Stimulated activated CD4-positive, alpha-beta T cell treated with anti-CD3 and anti-CD28 coated beads, Interleukin-2, amount 100 ng/mL, for 24 hours (primary cell): ENCODE measurements around the gene PRRC2B.
A peak's percentile ranks its signal among the peaks of the same experiment; 100 is the strongest.
"Not testable (repeated sequence)": the region's sequence is repeated elsewhere in the genome, so short reads cannot be mapped to it uniquely, and the experiment has no call there.

Experiments
- DNase-seq, 2 donors: peaks; one replicate each; pipeline ENCODE4 v3.0.0-alpha.2; 2020

Gene PRRC2B

GRCh38 chr9:131387394-131387793 is 6.5 kb upstream of the PRRC2B start:
- no peak for DNase-seq

GRCh38 chr9:131391020-131391419 is 2.9 kb upstream of the PRRC2B start:
- no peak for DNase-seq

GRCh38 chr9:131391504-131391903 is 2.4 kb upstream of the PRRC2B start:
- DNase-seq: no peak

- DNase-seq: peak; percentile 57 to 61
Observed at GRCh38 chr9:131394464-131395156, 724 bp downstream of the PRRC2B start.

- peak; percentile 74 to 76 for DNase-seq
Observed at GRCh38 chr9:131395157-131396098, 1.5 kb downstream of the PRRC2B start.

- DNase-seq: not testable (repeated sequence)
Observed at GRCh38 chr9:131396099-131396479, 2.2 kb downstream of the PRRC2B start.

- no peak for DNase-seq
Observed at GRCh38 chr9:131396626-131397025, 2.7 kb downstream of the PRRC2B start.

- DNase-seq: no peak
Observed at GRCh38 chr9:131397100-131397790, 3.4 kb downstream of the PRRC2B start.

GRCh38 chr9:131398204-131398603 is 4.3 kb downstream of the PRRC2B start:
- DNase-seq: peak; percentile 36 to 46

GRCh38 chr9:131399972-131400371 is 6.1 kb downstream of the PRRC2B start:
- no peak for DNase-seq

- DNase-seq: no peak
Observed at GRCh38 chr9:131400627-131401026, 6.7 kb downstream of the PRRC2B start.

GRCh38 chr9:131402073-131402472 is 8.2 kb downstream of the PRRC2B start:
- no peak for DNase-seq

GRCh38 chr9:131402738-131403492 is 9.0 kb downstream of the PRRC2B start:
- DNase-seq: no peak

- DNase-seq: no peak
Observed at GRCh38 chr9:131403493-131403773, 9.5 kb downstream of the PRRC2B start.

- DNase-seq: no peak
Observed at GRCh38 chr9:131404581-131404980, 10.7 kb downstream of the PRRC2B start.

- DNase-seq: no peak
Observed at GRCh38 chr9:131404987-131405386, 11.1 kb downstream of the PRRC2B start.

- no peak for DNase-seq
Observed at GRCh38 chr9:131405428-131405827, 11.5 kb downstream of the PRRC2B start.

- DNase-seq: no peak
Observed at GRCh38 chr9:131405858-131406537, 12.1 kb downstream of the PRRC2B start.

- no peak for DNase-seq
Observed at GRCh38 chr9:131406563-131407436, 12.9 kb downstream of the PRRC2B start.

GRCh38 chr9:131407717-131408195 is 13.9 kb downstream of the PRRC2B start:
- peak; percentile 28 to 39 for DNase-seq

GRCh38 chr9:131409458-131409992 is 15.6 kb downstream of the PRRC2B start:
- DNase-seq: no peak
